ENCODE data around the gene NOTUM.

NOTUM gene

DNA sequence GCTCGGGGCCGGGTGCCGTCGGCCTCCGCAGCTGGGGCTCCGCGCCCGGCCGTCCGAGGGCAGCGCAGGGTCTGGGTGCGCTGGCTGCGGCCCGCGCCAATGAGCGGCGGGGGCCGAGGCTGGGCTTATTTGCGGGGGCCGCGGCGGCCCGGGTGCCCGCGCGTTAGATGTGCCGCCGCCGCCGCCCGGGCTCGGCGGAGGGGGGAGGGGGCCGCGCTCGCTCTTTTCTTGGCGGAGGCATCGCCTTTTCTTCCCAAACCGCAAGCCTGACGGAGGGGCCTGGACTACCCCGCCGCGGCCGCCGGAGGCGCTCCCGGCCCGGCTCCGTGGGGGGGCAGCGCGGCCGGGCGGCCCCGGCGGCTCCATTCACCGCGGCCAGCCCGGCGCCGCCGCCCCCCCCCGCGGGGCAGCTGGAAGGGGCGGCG, at the start of gene NOTUM:
Gene NOTUM, minus strand, starts transcription at position 101 of the 425 bp plus-strand sequence. CDS start 278 bp downstream, outside the sequence.
- DNase-seq, result no peak

DNA sequence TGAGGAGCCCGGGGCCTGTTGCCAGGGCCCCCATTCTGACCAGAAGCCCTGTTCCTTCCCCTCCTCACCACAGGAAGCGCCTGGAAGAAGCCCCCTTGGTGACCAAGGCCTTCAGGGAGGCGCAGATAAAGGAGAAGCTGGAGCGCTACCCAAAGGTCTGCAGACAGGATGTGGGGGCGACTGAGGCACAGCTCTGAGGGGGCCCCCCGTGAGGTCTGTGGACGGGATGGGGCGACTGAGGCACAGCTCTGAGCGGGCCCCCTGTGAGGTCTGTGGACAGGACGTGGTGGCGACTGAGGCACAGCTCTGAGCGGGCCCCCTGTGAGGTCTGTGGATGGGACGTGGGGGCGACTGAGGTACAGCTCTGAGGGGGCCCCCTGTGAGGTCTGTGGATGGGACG, 48.4 kb upstream of the NOTUM start:
- DNase-seq, result no peak

DNA sequence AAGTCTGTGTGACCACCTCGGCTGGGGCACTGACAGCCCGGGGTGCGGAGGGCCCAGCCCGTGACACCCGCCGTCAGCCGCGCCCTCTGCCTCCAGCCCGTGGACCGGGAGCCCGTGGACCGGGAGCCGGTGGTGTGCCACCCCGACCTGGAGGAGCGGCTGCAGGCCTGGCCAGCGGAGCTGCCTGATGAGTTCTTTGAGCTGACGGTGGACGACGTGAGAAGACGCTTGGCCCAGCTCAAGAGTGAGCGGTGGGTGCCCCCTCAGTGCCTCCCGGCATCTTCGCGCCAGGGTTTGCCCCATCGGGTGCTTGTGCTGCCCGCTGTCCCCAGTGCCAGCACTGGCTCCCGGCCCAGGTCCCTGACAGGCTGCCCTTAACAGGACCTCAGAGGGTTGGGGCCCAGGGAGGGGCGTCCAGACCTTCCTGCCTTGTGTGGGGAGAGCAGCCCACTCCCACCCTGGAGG, 48.0 kb upstream of the NOTUM start:
- no peak for DNase-seq

DNA sequence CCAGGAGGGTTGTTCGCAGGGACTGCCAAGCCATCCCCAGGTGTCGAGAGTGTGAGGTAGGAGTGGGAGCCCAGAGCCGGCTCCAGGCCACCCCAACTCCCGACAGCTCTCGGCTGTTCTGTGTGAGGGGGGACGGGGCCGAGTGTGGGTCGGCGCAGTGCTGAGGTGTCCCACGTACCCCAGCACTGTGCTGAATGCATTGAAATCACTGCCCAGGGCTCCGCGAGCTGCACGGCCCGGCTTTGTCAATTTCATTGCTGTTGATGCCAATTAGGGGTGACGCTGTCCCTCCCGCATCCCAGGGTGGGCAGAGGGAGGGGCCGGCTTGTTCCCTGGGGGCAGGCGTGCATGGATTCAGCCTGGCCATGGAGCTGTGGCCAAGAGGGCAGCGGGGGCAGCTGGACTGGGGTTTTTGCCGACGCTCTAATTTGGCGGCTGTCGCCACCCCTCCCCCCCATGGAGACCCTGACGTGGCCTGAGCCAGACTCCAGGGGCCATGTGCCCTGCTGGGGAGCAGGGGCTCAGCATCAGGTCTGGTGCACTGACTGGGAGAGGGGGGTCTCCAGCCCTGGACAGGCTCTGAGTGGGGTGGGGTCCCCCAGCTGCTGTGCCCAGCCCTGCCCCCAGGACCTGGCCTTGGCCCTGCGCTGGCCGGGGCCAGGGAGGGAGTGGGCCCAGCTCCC, 47.4 kb upstream of the NOTUM start:
- DNase-seq, result no peak

DNA sequence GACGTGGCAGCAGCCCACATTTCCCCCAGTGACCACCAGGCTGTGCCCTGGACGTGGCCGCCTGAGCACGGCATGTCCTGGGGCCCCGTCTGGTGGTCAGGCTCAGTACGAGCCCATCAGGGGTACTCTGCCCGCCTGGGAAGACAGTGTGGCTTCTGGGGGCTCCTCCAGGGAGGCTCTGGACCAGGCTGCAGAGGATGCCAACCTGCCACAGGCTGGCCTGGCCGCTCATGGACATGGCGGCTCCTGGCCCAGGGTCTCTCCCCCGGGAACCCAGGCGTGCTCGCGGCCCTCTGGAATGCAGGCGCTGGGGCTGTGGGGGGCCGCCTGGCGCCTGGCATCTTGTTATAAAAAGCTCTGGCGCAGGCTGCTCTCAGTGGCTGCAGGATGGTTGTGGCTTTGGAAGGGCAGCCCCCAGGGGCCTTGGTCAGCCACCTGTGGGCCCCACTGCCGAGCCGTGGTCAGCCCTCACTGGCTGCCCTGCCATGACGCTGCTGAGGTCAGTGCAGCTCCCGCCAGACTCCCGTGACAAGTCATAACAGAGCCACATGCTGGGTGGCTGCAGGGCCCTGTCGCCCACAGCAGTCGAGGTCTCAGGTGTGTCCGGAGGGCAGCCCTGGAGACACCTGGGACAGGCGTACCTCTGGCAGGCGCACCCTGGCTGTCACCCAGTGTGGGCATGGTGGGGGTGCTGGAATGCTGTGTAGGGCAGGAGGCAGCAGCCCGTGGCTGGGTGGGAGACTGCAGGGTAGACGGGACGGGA, 46.7 kb upstream of the NOTUM start:
- DNase-seq, result no peak

DNA sequence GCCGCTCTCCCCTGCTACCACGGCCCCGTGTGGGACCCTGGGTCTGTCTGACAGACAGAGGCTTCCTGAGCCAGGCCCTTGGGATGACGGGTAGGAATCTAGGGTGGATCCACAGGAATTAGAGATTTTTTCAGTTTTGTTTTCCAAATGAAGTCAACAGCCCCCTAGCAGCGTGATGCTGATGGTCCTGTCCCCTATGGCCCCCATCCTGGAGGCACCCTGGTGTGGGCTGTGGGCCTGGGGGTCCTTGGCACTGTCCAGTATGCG, 46.2 kb upstream of the NOTUM start:
- no peak for DNase-seq

DNA sequence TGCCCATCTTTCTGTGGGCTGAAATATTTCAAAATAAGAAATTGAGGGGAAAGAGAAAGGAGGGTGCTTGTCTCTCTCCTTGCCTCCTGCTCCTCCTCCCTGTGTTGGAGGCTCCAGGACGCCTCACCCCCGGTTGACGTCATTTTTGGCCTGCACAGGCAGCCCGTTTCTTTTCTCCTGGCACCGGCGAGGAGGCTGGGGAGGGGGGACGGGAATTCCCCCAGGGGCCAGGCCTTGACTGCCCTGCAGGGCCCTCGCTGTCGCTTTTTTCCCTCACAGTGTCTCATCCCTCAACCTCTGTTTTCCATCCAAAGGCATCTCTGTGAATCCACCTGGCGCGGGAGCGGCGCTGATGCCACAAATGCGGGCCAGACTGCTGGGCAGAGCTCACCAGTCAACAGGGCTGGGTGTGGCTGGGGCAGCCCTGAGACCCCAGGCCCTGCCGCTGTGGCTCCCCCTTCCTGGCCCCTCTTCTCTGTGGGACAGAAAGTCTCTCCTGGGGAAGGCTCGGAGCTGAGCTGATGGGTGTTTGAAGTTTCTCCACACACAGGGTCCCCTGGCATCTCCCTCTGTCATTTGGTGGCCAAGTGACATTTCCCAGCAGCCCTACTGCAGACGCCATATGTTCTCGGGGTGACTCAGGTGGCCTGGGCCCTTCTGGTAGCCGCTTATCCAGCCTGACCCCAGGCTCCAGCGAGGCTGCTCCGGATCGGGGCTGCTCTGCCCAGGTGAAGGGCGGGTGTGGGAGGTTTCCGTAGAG, 45.7 kb upstream of the NOTUM start:
- DNase-seq, result no peak

DNA sequence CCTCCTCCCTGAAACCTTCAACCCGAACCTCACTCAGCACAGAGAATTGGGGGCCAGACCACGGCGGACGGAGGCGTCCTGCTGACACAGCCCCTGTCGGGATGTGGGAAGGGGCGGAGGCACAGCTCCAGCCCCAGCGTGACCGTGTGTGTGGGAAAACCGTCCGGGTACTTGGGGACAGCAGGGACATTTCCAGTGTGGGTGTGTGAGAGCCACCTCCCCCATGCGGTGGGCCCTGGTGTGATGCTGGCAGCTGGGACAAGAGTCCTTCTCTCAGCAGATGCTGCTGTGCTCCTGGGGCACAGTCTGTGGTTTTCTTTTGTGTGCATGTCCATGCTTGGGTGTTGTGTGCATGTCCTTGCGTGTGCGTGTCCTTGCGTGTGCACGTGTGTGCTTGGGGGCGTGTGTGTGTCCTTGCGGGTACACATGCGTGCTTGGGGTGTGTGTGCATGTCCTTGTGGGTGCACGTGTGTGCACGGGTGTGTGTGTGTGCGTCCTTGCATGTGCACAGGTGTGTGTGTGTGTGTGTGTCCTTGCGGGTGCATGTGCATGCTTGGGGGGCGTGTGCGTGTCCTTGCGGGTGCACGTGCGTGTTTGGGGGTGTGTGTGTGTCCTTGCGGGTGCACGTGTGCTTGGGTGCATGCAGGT, 44.8 kb upstream of the NOTUM start:
- DNase-seq, result no peak

DNA sequence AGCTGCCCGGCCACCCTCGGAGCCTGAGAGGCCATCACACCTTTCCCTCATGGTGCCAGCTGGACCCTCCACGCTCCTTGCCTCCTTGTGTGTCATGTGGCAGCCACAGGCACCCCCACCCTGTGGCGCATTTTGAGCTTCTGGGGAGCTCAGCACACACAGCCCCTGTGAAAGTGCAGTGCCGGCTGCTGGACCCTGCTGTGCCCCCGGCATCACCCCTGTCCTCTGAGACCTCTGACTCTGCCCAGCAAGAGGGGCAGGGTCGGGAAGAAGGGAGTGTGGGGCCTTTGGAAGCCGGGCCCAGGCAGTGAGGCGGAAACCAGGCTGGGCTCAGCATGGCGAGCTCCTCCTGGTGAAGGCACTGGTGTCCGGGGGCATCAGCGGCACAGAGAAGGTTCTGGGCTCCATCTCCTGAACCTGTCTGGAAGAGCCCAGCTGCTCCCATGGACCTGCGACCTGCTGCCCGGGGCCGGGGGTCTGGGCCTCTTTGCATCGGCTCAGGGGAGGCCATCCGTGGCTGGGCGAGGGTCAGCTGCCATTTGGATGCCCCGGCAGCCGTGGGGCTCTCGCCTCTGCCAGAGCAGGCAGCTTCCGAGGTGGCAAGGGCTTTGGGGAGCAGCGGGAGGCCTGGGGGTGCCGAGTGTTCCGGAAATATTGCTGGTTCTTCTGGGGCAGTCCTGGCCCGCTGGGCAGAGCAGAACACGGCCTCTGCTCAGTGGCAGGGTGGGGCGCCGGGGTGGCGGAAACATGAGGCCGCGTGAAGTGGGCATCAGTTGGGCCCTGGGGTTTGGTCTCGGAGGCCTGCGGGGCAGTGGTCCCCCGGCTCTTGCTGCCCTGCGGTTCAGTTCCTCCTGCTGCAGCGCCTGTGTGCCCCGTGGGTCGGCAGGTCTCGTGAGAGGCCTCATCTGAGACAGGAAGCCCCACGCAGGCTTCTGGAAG, 43.8 kb upstream of the NOTUM start:
- DNase-seq, result no peak

DNA sequence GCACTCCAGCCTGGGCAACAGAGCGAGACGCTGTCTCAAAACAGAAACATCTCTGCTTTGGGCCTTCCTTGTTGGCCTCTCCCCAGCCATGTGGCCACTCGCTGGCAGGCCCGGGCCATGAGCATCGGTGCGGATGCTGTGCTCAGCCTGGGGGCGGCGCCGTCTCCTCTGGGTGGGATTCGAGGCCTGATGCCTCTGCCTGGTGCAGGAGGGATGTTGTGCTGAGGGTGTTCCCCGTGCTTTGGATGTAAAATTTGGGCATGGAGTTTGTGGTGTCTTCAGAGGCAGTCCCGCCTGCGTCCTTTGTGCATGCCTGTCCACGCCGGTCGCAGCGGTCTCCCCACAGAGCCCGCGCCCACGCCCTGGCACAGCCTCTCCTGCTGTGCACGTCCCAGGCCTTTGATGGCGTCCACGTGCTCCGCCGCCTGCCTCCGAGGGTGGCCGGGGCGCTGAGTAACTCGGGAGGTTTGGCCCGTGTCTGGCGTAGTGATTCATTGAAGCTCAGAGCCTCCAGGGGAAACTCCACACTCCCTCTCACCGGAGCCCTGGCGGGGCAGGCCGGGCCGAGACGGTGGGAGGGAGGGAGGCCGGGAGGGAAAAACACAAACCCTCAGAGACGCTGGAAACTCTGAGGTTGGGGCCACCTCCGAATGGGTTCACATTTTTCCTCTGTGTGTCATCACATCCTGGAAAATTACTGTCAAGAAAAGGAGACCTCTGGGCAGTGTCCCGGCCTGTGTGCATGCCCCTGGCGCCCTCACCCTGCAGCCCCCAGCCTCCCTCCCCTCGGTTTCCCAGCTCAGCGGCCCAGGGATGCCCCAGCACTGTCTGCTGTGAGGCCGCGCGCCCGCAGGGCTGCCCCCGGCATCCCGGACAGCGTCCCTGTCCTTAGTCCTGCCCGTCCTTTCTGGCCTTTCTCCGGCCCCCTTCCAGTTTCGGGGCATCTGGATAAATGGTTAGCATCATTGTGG, 42.7 kb upstream of the NOTUM start:
- DNase-seq, result no peak

DNA sequence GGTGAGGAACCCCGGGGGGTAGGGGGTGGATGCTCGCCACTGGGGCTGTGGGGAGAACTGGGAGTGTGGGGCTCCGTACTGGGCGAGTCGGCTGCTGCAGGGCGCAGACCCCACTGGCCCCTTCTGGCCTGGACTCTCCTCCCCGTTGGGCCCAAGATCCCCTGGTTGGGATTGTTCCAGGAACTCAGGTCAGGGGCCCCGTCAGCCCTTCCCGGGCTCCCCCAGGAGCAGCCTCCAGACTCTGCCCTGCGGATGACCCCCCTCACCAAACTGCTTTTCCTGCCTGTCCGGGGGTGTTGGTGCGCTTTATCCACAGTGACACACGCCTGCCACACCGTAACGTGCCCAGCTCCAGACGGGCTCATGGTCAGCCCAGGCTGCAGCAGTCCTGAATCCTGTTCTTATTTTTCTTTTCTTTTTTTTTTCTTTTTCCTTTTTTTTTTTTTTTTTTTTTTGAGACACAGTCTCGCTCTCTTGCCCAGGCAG, 40.6 kb upstream of the NOTUM start:
- DNase-seq, result no peak

DNA sequence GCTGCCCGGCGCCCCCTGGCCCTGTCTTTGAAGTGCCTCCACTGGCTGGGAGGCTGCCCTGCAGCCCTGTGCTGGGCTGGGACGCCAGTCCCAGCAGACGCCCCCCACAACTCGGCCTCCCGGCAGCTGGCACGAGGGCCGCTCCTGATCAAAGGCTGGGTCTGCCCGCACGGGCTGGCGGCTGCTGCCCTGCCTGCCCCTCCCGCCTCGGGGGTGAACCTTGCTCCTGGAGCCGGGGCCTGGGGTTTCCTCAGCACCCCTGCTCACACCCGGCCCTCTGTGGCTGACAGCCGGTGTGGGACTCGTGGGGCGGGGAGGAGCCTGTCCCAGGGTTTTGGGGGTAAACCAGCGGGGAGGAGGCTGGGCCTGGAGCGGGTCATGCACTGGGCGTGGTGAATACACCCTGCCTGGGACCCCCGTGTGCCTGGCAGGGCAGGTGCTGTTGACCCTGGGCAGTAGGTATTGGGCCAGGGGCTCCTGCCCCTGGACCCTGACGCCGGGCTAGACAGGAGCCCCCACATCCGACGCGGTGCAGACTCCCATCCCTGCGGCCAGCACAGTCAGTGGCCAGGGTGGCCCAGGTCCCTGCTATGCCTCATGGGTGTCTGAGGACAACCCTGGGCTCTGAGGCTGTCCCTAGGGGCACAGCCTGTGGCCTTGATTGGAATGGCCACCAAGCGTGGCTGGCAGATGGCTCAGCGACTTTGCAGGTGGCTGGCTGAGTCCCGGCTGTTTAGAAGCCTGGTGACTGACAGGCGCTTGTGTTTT, 40.0 kb upstream of the NOTUM start:
- DNase-seq, result no peak

DNA sequence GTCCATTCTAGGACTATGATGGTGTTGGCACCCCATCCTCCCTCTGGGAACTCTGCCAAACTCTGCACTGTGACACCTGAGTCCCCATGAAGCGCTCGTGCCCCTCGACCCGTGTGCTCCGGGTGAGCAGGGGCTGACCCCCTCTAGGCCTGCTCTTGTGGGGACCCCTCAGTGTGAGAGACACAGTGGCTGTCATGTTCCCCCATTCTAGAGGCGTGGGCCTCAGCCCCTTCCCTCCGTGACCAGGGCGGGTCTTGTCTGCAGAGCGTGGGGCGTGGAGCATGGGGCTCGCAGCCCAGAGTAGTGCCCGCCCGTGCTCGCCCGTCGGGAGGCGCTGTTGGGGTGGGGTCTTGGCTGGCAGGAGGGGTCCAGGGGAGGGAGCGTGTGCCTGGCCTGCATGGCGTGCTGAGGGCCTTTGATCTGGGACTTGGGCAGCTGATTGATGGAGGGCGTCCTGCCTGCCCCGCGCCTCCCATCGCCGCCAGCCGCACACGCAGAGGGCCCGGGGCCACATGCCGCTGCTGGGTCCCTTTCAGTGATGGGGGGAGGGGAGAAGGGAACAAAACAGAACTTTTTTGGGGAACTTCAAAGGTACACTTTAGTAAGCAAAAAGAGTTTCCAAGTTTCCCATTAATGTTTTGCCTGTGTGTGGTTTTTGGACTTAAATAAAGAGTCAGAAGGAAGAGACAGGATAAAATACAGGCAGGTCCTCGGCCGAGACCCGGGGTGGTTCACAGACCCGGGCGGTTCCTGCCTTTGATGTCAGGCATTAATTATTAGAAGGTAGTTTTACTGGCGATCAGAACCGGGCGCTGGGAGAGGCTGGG, 39.2 kb upstream of the NOTUM start:
- no peak for DNase-seq

DNA sequence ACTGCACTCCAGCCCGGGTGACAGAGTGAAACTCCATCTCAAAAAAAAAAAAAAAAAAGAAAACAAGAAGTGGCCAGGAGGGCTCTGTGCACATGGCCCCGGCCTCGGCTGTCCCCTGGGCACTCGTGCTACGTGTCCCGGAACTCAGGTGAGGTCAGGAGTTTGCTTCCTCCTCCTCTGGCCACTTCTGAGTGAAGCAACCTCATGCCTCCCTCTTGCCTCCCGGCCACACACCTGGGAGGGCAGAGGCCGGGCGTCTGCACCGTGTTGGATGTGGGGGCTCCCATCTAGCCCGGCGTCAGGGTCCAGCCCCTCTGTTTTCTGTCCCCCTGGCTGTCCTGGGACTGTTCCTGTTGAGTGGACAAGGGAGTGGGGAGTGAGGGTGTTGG, 38.6 kb upstream of the NOTUM start:
- no peak for DNase-seq

DNA sequence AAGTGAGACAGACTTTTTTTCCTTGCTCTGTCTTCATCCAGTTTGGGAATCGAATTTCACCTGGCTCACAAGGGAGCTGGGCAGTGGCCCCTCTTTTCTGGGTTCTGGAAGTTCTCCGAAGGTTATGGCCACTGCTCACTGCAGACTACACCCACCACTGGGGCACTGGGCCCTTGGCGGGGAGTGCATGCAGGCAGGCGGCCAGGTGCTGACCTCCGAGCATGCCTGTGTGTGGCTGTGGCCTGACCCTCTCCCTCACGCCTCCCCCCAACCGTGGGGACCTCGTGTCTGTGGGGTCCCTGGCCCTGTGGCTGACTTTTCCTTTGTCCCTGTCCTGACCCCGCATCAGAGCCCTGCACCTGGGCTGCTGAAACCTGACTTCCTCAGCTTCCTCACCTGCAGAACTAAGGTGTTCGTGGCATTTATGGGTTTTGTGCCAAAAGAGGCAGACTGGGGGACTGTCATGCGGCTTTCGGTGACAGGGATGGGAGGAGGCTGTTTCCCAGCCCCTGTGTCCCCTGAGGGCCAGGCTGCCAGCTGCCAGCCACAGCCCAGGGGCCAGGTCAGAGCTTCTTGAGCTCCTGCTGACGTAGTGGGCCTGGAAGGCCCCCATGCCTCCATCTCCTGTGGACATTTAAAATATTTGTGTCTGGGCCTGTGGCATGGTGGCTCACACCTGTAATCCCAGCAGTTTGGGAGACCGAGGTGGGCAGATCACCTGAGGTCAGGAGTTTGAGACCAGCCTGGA, 37.9 kb upstream of the NOTUM start:
- no peak for DNase-seq

DNA sequence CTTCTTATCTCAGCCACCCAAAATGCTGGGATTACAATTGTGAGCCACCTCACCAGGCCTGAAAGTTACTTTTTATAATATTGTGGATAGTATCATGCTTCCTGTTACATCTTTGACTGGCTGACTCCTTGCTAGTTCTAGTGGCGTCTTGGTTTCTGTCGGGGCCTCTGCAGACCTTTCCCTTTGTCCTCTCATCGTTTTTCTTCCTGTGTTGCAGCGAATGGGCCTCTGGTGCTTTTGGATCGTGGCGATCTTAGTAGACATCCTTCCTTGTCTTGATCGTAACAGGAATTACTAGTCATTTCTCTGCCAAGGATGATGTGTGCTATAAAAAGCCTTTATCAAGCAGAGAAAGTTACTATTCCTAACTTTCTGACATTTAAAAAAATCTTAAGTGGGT, 37.2 kb upstream of the NOTUM start:
- DNase-seq, result no peak

DNA sequence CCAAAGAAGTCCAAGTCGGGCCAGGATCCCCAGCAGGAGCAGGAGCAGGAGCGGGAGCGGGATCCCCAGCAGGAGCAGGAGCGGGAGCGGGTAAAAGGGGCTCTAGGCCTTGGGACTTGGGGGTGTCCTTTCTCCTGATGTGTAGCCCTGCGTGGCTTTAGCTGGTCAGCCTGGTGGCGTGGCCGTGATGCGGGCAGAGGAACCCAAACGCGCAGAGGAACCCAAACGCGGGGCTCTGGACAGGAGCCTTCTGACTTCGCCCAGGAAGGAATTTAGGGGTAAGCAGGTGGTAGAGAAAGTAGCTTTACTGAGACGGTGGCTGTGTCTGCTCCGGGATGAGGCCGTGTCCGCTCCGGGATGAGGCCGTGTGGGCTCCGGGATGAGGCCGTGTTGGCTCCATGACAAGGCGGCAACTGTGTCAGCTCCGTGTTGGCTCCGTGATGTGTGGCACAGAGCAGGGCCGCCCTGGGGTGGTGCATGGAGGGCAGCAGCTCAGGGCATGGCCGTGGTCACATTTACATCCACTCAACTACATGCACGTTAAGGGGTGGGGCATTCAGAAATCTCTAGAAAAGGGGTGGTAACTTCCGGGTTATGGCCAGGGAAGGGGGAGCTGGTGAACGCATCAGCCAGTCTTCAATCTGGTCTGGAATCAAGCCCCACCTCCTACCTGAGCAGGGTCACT, 35.9 kb upstream of the NOTUM start:
- DNase-seq, result no peak

DNA sequence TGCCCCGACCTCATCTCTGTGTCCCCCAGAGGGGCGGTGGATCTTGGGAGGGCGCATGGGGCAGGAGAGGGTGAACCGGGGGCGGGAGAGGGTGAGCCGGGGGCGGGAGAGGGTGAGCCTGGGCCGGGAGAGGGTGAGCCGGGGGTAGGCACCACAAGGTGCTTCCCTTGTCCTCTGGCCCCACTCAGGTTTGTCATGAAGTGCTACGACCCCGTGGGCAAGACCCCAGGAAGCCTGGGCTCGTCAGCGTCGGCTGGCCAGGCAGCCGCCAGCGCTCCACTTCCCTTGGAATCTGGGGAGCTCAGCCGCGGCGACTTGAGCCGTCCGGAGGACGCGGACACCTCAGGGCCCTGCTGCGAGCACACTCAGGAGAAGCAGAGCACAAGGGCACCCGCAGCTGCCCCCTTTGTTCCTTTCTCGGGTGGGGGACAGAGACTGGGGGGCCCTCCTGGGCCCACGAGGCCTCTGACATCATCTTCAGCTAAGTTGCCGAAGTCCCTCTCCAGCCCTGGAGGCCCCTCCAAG, 35.3 kb upstream of the NOTUM start:
- no peak for DNase-seq
